OCI-LY3 (cell line): ENCODE data around the gene RAB8B.
A peak's percentile ranks its signal among the peaks of the same experiment; 100 is the strongest.

Source experiments
- H2AFZ ChIP-seq: fragments of 200-600, 300-600 bp; shearing (Covaris generic); 2 replicates; pipeline ENCODE4 v1.6.0; 2014; ENCODE audit warnings: antibody characterized with exemption, low read depth, low read length
- H3K27ac ChIP-seq: fragments of 200-600, 300-600 bp; sonication (generic); 2 replicates; pipeline ENCODE4 v1.5.1; 2014; ENCODE audit warnings: mild to moderate bottlenecking, low read length, moderate library complexity, mixed read lengths
- H3K27me3 ChIP-seq: fragments of 200-600, 300-600 bp; sonication (generic); 2 replicates; pipeline ENCODE4 v1.6.1; 2014; ENCODE audit warnings: low read depth, low read length, mixed read lengths
- H3K36me3 ChIP-seq: fragments of 200-600, 300-600 bp; sonication (generic); replicated peaks from 2 replicates; pipeline ENCODE3; 2014; ENCODE audit warnings: low read depth, low read length, mixed read lengths
- H3K4me1 ChIP-seq: fragments of 300-600, 200-600 bp; sonication (generic); 2 replicates; pipeline ENCODE4 v1.6.1; 2014; ENCODE audit warnings: low read length, mixed read lengths
- H3K4me2 ChIP-seq: fragments of 200-600, 300-600 bp; sonication (generic); 2 replicates; pipeline ENCODE4 v1.6.1; 2014; ENCODE audit warnings: low read length, mixed read lengths
- H3K4me3 ChIP-seq: fragments of 300-600, 200-600 bp; sonication (generic); 2 replicates; pipeline ENCODE4 v1.5.1; 2014; ENCODE audit warnings: antibody characterized with exemption, mild to moderate bottlenecking, low read length, moderate library complexity
- H3K79me2 ChIP-seq: fragments of 300-600, 200-600 bp; shearing (Covaris generic); 2 replicates; pipeline ENCODE4 v1.6.1; 2014; ENCODE audit warnings: mild to moderate bottlenecking, low read length, mixed read lengths
- H3K9ac ChIP-seq: fragments of 300-600, 200-600 bp; shearing (Covaris generic); 2 replicates; pipeline ENCODE4 v1.6.0; 2014; ENCODE audit warnings: mild to moderate bottlenecking, low read length, moderate library complexity
- H3K9me3 ChIP-seq: fragments of 200-600, 300-600 bp; shearing (Covaris generic); 2 replicates; pipeline ENCODE4 v1.6.1; 2014; ENCODE audit warnings: low read length, mixed read lengths; ENCODE audit not compliant: insufficient read depth
- H4K20me1 ChIP-seq: fragments of 200-600, 300-600 bp; sonication (generic); 2 replicates; pipeline ENCODE4 v1.6.1; 2016; ENCODE audit warnings: low read length, mixed read lengths; ENCODE audit not compliant: insufficient read depth
- EZH2phosphoT487 ChIP-seq: fragments of 200-600 bp; shearing (Covaris generic); IDR thresholded peaks from 2 replicates; pipeline ENCODE4 v1.6.1; 2018; ENCODE audit warnings: antibody characterized with exemption, mixed run types, low read depth
- TF ChIP-seq, protein P1 (sequence below): fragments of 200-600, 300-600 bp; sonication (generic); IDR thresholded peaks from 2 replicates; pipeline ENCODE4 v1.5.1; 2014; ENCODE audit warnings: antibody characterized with exemption, low read length, low read depth

RAB8B gene

DNA sequence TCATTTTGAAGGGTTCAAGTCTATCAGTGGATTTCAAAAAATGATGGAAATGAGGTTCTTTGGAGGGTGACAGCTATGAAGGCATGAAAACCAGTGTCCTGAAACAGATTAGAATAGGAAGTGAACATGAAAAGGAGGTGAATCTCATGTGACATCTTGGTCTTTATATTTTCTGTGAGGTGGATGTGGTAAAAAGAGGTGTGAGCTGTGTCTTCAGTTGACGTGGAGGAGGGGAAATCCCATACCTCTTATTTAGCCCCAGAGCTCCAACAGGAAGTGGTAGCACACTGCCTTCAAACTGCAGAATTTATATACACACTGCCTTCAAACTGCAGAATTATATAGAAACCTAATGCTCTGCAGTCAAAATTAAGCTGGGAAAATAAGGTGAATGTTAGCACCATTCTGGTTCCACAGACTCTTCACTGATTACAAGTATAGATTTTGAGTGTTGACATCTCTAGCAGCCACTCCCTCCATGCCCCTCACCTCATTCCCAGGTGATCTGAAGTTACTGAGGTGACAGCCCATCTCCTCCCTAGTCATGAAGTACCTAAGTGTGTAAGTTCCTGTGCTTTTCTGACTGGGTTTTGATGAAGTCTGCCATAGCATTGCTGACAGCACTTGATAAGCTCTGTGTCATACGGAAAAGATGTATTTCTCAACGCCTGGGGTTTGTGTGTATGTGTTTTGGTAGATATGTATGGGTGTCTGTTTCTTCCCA is 2.7 kb downstream of the RAB8B start:
- peaks cover 54% of the 10 kb centered on the region for H3K79me2 ChIP-seq

DNA sequence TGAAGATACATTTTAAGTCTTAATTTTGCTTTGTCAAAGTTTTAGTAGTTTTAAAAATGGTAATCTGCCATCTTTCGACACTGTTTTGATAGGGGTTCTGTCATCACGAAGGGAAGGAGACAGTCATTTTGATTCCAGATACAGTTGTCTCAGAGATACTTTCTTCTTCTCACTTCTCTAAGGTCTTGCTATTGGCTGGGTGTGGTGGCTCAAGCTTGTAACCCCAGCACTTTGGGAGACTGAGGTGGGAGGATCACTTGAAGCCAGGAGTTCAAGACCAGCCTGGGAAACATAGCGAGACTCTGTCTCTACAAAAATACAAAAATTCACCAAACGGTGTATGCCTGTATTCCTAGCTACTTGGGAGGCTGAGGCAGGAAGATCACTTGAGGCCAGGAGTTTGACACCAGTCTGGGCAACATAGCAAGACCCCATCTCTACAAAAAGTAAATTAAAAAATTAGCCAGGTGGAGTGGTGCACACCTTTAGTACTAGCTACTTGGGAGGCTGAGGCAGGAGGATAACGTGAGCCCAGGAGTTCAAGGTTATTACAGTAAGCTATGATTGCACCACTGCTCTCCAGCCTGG is 3.3 kb downstream of the RAB8B start:
- H3K79me2 ChIP-seq = peaks cover 58% of the 10 kb centered on the region
- no peak overlapping the region for H2AFZ ChIP-seq
- H3K4me3 ChIP-seq = peak overlapping the region; percentile 67
- peaks cover 10% of the 10 kb centered on the region; the same call in 1 of the 2 replicates for H4K20me1 ChIP-seq
- H3K9me3 ChIP-seq = no peaks in the 10 kb centered on the region
- peak overlapping the region; percentile 59 for H3K9ac ChIP-seq
- peak overlapping the region; percentile 96 for H3K27ac ChIP-seq
- H3K4me1 ChIP-seq = peaks cover 74% of the 10 kb centered on the region
- H3K4me2 ChIP-seq = peak overlapping the region; percentile 97
- H3K36me3 ChIP-seq = peaks cover 2% of the 10 kb centered on the region
- TF ChIP-seq, protein P1, sequence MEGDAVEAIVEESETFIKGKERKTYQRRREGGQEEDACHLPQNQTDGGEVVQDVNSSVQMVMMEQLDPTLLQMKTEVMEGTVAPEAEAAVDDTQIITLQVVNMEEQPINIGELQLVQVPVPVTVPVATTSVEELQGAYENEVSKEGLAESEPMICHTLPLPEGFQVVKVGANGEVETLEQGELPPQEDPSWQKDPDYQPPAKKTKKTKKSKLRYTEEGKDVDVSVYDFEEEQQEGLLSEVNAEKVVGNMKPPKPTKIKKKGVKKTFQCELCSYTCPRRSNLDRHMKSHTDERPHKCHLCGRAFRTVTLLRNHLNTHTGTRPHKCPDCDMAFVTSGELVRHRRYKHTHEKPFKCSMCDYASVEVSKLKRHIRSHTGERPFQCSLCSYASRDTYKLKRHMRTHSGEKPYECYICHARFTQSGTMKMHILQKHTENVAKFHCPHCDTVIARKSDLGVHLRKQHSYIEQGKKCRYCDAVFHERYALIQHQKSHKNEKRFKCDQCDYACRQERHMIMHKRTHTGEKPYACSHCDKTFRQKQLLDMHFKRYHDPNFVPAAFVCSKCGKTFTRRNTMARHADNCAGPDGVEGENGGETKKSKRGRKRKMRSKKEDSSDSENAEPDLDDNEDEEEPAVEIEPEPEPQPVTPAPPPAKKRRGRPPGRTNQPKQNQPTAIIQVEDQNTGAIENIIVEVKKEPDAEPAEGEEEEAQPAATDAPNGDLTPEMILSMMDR = no peak
- TF ChIP-seq EZH2phosphoT487 = no peak
- no peaks in the 10 kb centered on the region for H3K27me3 ChIP-seq

More for the DNA sequence above, 2.7 kb downstream of the RAB8B start:
- peaks cover 76% of the 10 kb centered on the region for H3K4me1 ChIP-seq
- peaks cover 10% of the 10 kb centered on the region; the same call in 1 of the 2 replicates for H4K20me1 ChIP-seq
- H3K36me3 ChIP-seq = no peaks in the 10 kb centered on the region
- H3K27me3 ChIP-seq = no peaks in the 10 kb centered on the region
- H3K4me3 ChIP-seq = peak overlapping the region; percentile 94
- no peak overlapping the region for H2AFZ ChIP-seq
- peak overlapping the region; percentile 97 for H3K4me2 ChIP-seq
- peak overlapping the region; percentile 96 for H3K27ac ChIP-seq
- peak overlapping the region; percentile 59 for H3K9ac ChIP-seq
- no peaks in the 10 kb centered on the region for H3K9me3 ChIP-seq
- TF ChIP-seq, protein P1 = no peak
- no peak for TF ChIP-seq EZH2phosphoT487

DNA sequence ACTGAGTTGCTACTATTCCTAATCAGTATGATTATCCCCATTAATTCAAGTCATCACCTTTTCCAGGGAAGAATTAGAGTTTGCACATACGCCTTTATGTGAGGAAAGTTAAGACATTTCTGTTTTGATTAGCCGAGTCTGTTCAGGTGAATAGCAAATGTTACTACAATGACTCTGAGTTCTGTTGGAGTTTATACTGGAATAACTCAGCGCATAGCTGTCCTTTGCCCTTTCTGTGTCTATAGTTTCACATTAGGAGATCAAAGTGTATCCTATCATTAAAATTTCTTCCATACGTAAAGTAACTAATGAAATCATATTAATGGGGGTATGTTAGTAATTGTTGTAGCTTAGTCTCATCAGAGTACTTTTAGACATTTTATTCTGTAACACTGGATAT is 4.9 kb downstream of the RAB8B start:
- Histone ChIP-seq H3K4me1 (peaks cover 79% of the 10 kb centered on the region), H3K9ac (peak overlapping the region; percentile 18; the same call in 1 of the 2 replicates), H3K4me3 (peak overlapping the region; percentile 50), H4K20me1 (peaks cover 18% of the 10 kb centered on the region; the same call in 1 of the 2 replicates), H3K36me3 (peaks cover 2% of the 10 kb centered on the region), H3K9me3 (no peaks in the 10 kb centered on the region), H3K79me2 (peaks cover 70% of the 10 kb centered on the region), H3K27ac (no peak overlapping the region), H3K4me2 (peak overlapping the region; percentile 97), H3K27me3 (no peaks in the 10 kb centered on the region), H2AFZ (no peak overlapping the region)
- no peak for TF ChIP-seq EZH2phosphoT487
- TF ChIP-seq, protein P1 = no peak

DNA sequence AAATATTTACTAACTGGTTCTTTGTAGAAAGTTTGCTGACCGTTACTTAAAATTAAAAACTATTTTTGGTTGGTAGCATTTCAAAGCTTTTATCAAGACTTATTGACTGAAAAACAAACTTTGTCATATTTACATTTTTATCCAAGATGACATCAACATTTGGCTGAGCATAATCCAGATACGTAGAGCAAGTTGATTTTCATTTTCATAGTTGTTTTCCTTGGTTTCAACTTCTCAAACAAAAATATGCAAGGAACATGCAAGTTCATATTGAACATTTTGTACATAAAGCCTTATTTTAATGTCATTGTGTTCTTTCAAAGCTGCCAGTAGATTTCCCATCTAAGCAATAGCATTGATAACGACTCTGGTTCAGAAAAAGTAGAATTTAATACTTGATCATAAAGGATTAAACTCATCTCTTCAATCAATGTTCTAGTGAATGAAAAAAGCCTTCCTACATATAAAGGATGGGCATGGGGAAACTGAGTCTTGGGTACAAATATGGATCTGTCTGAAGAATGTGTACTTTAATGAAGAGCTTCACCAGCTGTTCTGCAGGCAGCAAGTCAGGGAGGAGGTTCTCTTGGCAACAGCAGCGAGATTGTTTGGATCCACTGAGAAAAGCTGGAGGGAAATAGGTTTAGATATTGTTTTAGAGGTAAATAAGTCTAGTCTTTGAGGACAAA is 5.6 kb downstream of the RAB8B start:
- no peak overlapping the region for H3K27ac ChIP-seq
- TF ChIP-seq, protein P1 = no peak
- no peak for TF ChIP-seq EZH2phosphoT487
- peaks cover 2% of the 10 kb centered on the region for H3K36me3 ChIP-seq
- peaks cover 18% of the 10 kb centered on the region; the same call in 1 of the 2 replicates for H4K20me1 ChIP-seq
- no peak overlapping the region for H3K4me3 ChIP-seq
- peak overlapping the region; percentile 44 for H3K4me2 ChIP-seq
- no peaks in the 10 kb centered on the region for H3K9me3 ChIP-seq
- H3K79me2 ChIP-seq = peaks cover 72% of the 10 kb centered on the region
- peaks cover 79% of the 10 kb centered on the region for H3K4me1 ChIP-seq
- no peak overlapping the region for H3K9ac ChIP-seq
- no peak overlapping the region for H2AFZ ChIP-seq
- H3K27me3 ChIP-seq = no peaks in the 10 kb centered on the region
